Neuronal stem cell (in vitro differentiated cells): ENCODE measurements around the gene FAIM2.
A peak's percentile ranks its signal among the peaks of the same experiment; 100 is the strongest.

Experiments
- DNase-seq: peaks from one replicate; pipeline ENCODE4 v3.0.0-alpha.2; 2013; ENCODE audit warnings: low spot score
- H2AFZ ChIP-seq: one replicate; pipeline ENCODE4 v1.6.1; 2013; ENCODE audit warnings: mild to moderate bottlenecking, low read length, inconsistent platforms
- H2AK5ac ChIP-seq: 2 replicates; pipeline ENCODE4 v1.6.1; 2013; ENCODE audit warnings: low read depth, mild to moderate bottlenecking, inconsistent platforms, low read length, moderate library complexity, mixed read lengths
- H2BK120ac ChIP-seq: 2 replicates; pipeline ENCODE4 v1.6.1; 2013; ENCODE audit warnings: low read depth, mild to moderate bottlenecking, inconsistent platforms, low read length, moderate library complexity, mixed read lengths
- H2BK12ac ChIP-seq: one replicate; pipeline ENCODE4 v1.6.1; 2013; ENCODE audit warnings: low read length, inconsistent platforms
- H2BK15ac ChIP-seq: 2 replicates; pipeline ENCODE4 v1.6.1; 2013; ENCODE audit warnings: mild to moderate bottlenecking, low read length, inconsistent platforms, mixed read lengths
- H2BK5ac ChIP-seq: one replicate; pipeline ENCODE4 v1.6.1; 2013; ENCODE audit warnings: inconsistent platforms, mild to moderate bottlenecking, low read length, moderate library complexity
- H3K14ac ChIP-seq: one replicate; pipeline ENCODE4 v1.6.1; 2013; ENCODE audit warnings: low read length, inconsistent platforms
- H3K18ac ChIP-seq: 2 replicates; pipeline ENCODE4 v1.6.1; 2013; ENCODE audit warnings: low read length, inconsistent platforms
- H3K23ac ChIP-seq: 2 replicates; pipeline ENCODE4 v1.6.1; 2013; ENCODE audit warnings: low read depth, mild to moderate bottlenecking, mixed read lengths, low read length, inconsistent platforms; ENCODE audit not compliant: poor library complexity
- H3K27ac ChIP-seq: replicated peaks from 3 replicates; pipeline ENCODE4 v1.5.1; 2013; ENCODE audit warnings: low read length, inconsistent platforms
- H3K27me3 ChIP-seq, 3 experiments: 2 replicates each; pipeline ENCODE4 v1.6.1; 2013; ENCODE audit warnings: low read length in 3 of 3, mild to moderate bottlenecking in 2 of 3, inconsistent platforms in 1 of 3, low read depth in 1 of 3, mixed read lengths in 1 of 3, moderate library complexity in 1 of 3; ENCODE audit not compliant: control insufficient read depth in 3 of 3, insufficient read depth in 3 of 3
- H3K36me3 ChIP-seq, 2 donors: replicated peaks in 1 of 2; 2 replicates each; pipeline ENCODE4 v1.6.1; 2013; ENCODE audit warnings: low read length in 2 of 2; ENCODE audit not compliant: control insufficient read depth in 2 of 2, insufficient read depth in 2 of 2
- H3K4ac ChIP-seq: 2 replicates; pipeline ENCODE4 v1.6.1; 2013; ENCODE audit warnings: inconsistent platforms, mild to moderate bottlenecking, low read length, moderate library complexity
- H3K4me1 ChIP-seq, 2 donors: 1 replicate in 1 of 2; 2 replicates in 1 of 2; pipeline ENCODE4 v1.6.1; 2013; ENCODE audit warnings: low read length in 2 of 2, low read depth in 1 of 2; ENCODE audit not compliant: control insufficient read depth in 2 of 2, insufficient read depth in 1 of 2
- H3K4me2 ChIP-seq: one replicate; pipeline ENCODE4 v1.6.1; 2013; ENCODE audit warnings: mild to moderate bottlenecking, low read length, inconsistent platforms; ENCODE audit not compliant: insufficient read depth, poor library complexity, severe bottlenecking
- H3K4me3 ChIP-seq, 2 donors: 2 replicates each; pipeline ENCODE4 v1.5.1; 2013; ENCODE audit warnings: low read length in 2 of 2, mild to moderate bottlenecking in 2 of 2, inconsistent platforms in 1 of 2, moderate library complexity in 1 of 2
- H3K79me1 ChIP-seq: one replicate; pipeline ENCODE4 v1.6.1; 2013; ENCODE audit warnings: low read depth, mild to moderate bottlenecking, inconsistent platforms, low read length, moderate library complexity
- H3K9ac ChIP-seq: one replicate; pipeline ENCODE4 v1.6.1; 2013; ENCODE audit warnings: mild to moderate bottlenecking, low read depth, low read length, inconsistent platforms; ENCODE audit not compliant: poor library complexity
- H3K9me3 ChIP-seq, 2 donors: replicated peaks in 1 of 2; 2 replicates each; pipeline versions ENCODE3 to v1.6.1; 2013; ENCODE audit warnings: low read length in 2 of 2, mild to moderate bottlenecking in 2 of 2, inconsistent platforms in 1 of 2, low read depth in 1 of 2, mixed read lengths in 1 of 2, moderate library complexity in 1 of 2; ENCODE audit not compliant: control insufficient read depth in 2 of 2, insufficient read depth in 1 of 2
- H4K8ac ChIP-seq: one replicate; pipeline ENCODE4 v1.6.1; 2013; ENCODE audit warnings: low read depth, mild to moderate bottlenecking, inconsistent platforms, low read length, moderate library complexity
- H4K91ac ChIP-seq: one replicate; pipeline ENCODE4 v1.6.1; 2013; ENCODE audit warnings: low read length, low read depth, mild to moderate bottlenecking, inconsistent platforms; ENCODE audit not compliant: poor library complexity
- WGBS, 2 donors: extraction: QIAGEN DNeasy Blood & Tissue Kit; methylation state at CpG; one replicate each; pipeline ENCODE4 v1.1.7; 2013; ENCODE audit warnings: missing lambda C conversion rate in 2 of 2, mixed read lengths in 1 of 2; ENCODE audit not compliant: insufficient read length in 2 of 2, insufficient replicate concordance in 1 of 2; ENCODE audit errors: extremely low coverage in 2 of 2; 5-methylcytosine and 5-hydroxymethylcytosine counted together

The FAIM2 gene

GRCh38 chr12:49892084-49892731 lies 11.5 kb downstream of the FAIM2 start:
- no CpG with 5 or more reads among the region's 10 CpGs for WGBS, 2 donors
- Histone ChIP-seq H3K14ac (no peak overlapping the region), H3K18ac (no peak overlapping the region), H3K9ac (no peak overlapping the region), H3K9me3 (no peaks in the 10 kb centered on the region), H4K8ac (no peak overlapping the region), H3K79me1 (no peaks in the 10 kb centered on the region), H3K23ac (peak overlapping the region; percentile 1), H3K36me3 (no peaks in the 10 kb centered on the region), H3K4me1 (peaks cover 6 to 10% of the 10 kb centered on the region in 2 donors), H2BK5ac (no peak overlapping the region), H4K91ac (no peak overlapping the region), H2BK120ac (no peak overlapping the region), H3K27me3 (peaks cover 0 to 62% (median 0%) of the 10 kb centered on the region in 3 experiments), H2BK12ac (no peak overlapping the region), H2AFZ (no peak overlapping the region), H3K4me3 (no peak overlapping the region), H3K4me2 (no peak overlapping the region), H2AK5ac (peak overlapping the region; percentile 26), H3K27ac (no peak overlapping the region), H3K4ac (no peak overlapping the region), H2BK15ac (no peak overlapping the region)
- DNase-seq = no peak

GRCh38 chr12:49891476-49891875 lies 12.2 kb downstream of the FAIM2 start:
- Histone ChIP-seq H2BK15ac (no peak overlapping the region), H3K4me2 (no peak overlapping the region), H3K27me3 (peaks cover 0 to 61% (median 0%) of the 10 kb centered on the region in 3 experiments), H3K18ac (no peak overlapping the region), H2BK12ac (no peak overlapping the region), H2AK5ac (no peak overlapping the region), H3K9ac (no peak overlapping the region), H3K4me1 (peaks cover 6 to 10% of the 10 kb centered on the region in 2 donors), H4K91ac (no peak overlapping the region), H3K79me1 (no peaks in the 10 kb centered on the region), H2BK120ac (no peak overlapping the region), H3K9me3 (no peaks in the 10 kb centered on the region), H3K23ac (no peak overlapping the region), H3K14ac (no peak overlapping the region), H2AFZ (no peak overlapping the region), H2BK5ac (no peak overlapping the region), H3K4ac (no peak overlapping the region), H3K36me3 (no peaks in the 10 kb centered on the region), H3K27ac (no peak overlapping the region), H4K8ac (no peak overlapping the region), H3K4me3 (no peak overlapping the region)
- no peak for DNase-seq
- WGBS, 2 donors = no CpG with 5 or more reads among the region's 6 CpGs

GRCh38 chr12:49891012-49891411 lies 12.7 kb downstream of the FAIM2 start:
- Histone ChIP-seq H2AFZ (no peak overlapping the region), H4K91ac (no peak overlapping the region), H3K18ac (no peak overlapping the region), H3K27ac (no peak overlapping the region), H4K8ac (no peak overlapping the region), H2BK15ac (no peak overlapping the region), H2AK5ac (no peak overlapping the region), H3K9ac (no peak overlapping the region), H3K27me3 (peaks cover 0 to 60% (median 0%) of the 10 kb centered on the region in 3 experiments), H3K36me3 (no peaks in the 10 kb centered on the region), H3K14ac (no peak overlapping the region), H3K4me3 (no peak overlapping the region), H3K23ac (no peak overlapping the region), H2BK12ac (no peak overlapping the region), H3K4me2 (no peak overlapping the region), H3K4ac (no peak overlapping the region), H2BK5ac (no peak overlapping the region), H3K79me1 (no peaks in the 10 kb centered on the region), H3K4me1 (peaks cover 6 to 10% of the 10 kb centered on the region in 2 donors), H3K9me3 (no peaks in the 10 kb centered on the region), H2BK120ac (no peak overlapping the region)
- no CpG with 5 or more reads among the region's 2 CpGs for WGBS, 2 donors
- no peak for DNase-seq

- Histone ChIP-seq H3K4ac (no peak overlapping the region), H3K9ac (no peak overlapping the region), H3K9me3 (no peaks in the 10 kb centered on the region), H3K27ac (no peak overlapping the region), H3K36me3 (no peaks in the 10 kb centered on the region), H3K4me2 (no peak overlapping the region), H3K4me3 (no peak overlapping the region), H3K23ac (no peak overlapping the region), H2BK12ac (no peak overlapping the region), H2AFZ (no peak overlapping the region), H2AK5ac (peak overlapping the region; percentile 60), H3K4me1 (peaks cover 9 to 10% of the 10 kb centered on the region in 2 donors), H3K79me1 (no peaks in the 10 kb centered on the region), H3K14ac (no peak overlapping the region), H3K27me3 (peaks cover 0 to 60% (median 0%) of the 10 kb centered on the region in 3 experiments), H2BK120ac (no peak overlapping the region), H4K91ac (no peak overlapping the region), H2BK15ac (peak overlapping the region; percentile 45), H3K18ac (no peak overlapping the region), H4K8ac (no peak overlapping the region), H2BK5ac (no peak overlapping the region)
- DNase-seq = no peak
- no CpG with 5 or more reads among the region's 4 CpGs for WGBS, 2 donors
These were observed 13.6 kb downstream of the FAIM2 start for GRCh38 chr12:49890096-49890461.
